Parathyroid adenoma (tissue), 2 donors: ENCODE results near the gene SLC12A7.
A peak's percentile ranks its signal among the peaks of the same experiment; 100 is the strongest.

Experiments used
- H2AFZ ChIP-seq: fragments of 300-600 bp; sonication (generic); one replicate; pipeline ENCODE4 v1.7.0; 2017; ENCODE audit warnings: antibody characterized with exemption, mild to moderate bottlenecking
- H3K27ac ChIP-seq: fragments of 300-600 bp; sonication (generic); one replicate; pipeline ENCODE4 v1.7.0; 2017
- H3K27me3 ChIP-seq: fragments of 300-600 bp; sonication (generic); one replicate; pipeline ENCODE4 v1.7.0; 2017; ENCODE audit warnings: low read length; ENCODE audit not compliant: control insufficient read depth, insufficient read depth
- H3K36me3 ChIP-seq: fragments of 300-600 bp; sonication (generic); one replicate; pipeline ENCODE4 v1.7.0; 2017; ENCODE audit warnings: low read length; ENCODE audit not compliant: control insufficient read depth, insufficient read depth
- H3K4me1 ChIP-seq: fragments of 300-600 bp; sonication (generic); one replicate; pipeline ENCODE4 v1.7.0; 2017; ENCODE audit warnings: control low read depth
- H3K4me2 ChIP-seq: fragments of 300-600 bp; sonication (generic); one replicate; pipeline ENCODE4 v1.7.0; 2017; ENCODE audit warnings: low read length
- H3K4me3 ChIP-seq: fragments of 300-600 bp; sonication (generic); one replicate; pipeline ENCODE4 v1.7.0; 2017; ENCODE audit warnings: low read depth, low read length
- H3K79me2 ChIP-seq: fragments of 300-600 bp; sonication (generic); one replicate; pipeline ENCODE4 v1.7.0; 2017; ENCODE audit warnings: control low read depth
- H3K9ac ChIP-seq: fragments of 300-600 bp; sonication (generic); one replicate; pipeline ENCODE4 v1.7.0; 2017; ENCODE audit warnings: mild to moderate bottlenecking
- H3K9me3 ChIP-seq: fragments of 300-600 bp; sonication (generic); one replicate; pipeline ENCODE4 v1.7.0; 2017; ENCODE audit warnings: low read length; ENCODE audit not compliant: control insufficient read depth
- CTCF ChIP-seq: fragments of 300-600 bp; sonication (generic); IDR thresholded peaks from one replicate; pipeline ENCODE4 v1.7.0; 2017; ENCODE audit warnings: antibody characterized with exemption, mild to moderate bottlenecking
- donor health status: primary hyperparathyroidism.

SLC12A7 gene

DNA sequence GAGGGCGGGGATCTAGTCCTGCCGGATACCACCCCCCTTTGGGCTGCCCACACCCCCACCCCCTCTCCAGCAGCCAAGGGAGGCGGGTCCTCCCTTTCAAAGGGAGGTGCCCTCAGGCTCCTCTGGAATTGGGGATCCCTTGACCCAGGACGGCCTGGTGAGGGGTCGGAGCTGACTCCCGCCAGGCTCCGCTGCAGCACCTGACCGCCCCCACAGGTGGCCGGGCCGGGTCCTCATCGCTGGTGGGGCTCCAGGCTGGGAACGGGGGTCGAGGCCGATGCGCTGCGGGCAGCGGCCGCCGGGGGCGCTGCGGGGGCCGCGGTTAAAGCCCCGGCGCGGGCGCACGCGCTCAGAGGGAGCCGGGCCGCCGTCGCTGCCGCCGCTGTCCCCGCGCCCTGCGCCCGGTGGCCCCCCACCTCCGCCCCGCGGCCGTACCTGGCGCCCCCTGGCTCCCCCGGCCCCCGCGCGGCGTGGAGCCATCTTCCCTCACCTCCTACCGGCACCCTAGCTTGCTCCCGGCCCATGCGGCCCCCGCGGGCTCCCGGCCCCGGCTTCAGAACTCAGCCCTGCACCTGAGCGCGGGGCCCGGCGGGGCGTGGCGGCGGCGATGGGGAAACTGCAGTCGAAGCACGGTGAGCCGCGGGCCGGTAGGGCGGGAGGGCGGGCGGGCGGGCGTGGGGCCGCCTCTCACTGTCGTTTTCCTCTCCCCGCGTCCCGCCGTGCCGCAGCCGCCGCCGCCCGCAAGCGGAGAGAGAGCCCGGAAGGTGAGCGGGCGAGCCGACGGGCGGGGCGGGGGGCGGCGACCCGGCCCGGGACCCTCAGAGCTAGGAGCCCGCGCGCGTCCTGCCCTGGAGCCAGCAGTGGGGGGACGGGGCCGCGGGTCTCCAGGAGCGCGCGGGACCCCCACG, 103.2 kb downstream of the SLC12A7 start, which contains the start of gene NKD2:
NKD2 (plus strand) TSS at position 352 of the 908 bp plus-strand sequence; CDS start at position 608, 256 bp downstream.
- H3K36me3 ChIP-seq: no peaks in the 10 kb centered on the region
- no peak within 1 kb of the TSS for H3K9ac ChIP-seq
- H3K27me3 ChIP-seq: no peaks in the 10 kb centered on the region
- no peaks in the 10 kb centered on the region for H3K9me3 ChIP-seq
- TF ChIP-seq CTCF: peak; percentile 45
- H3K4me1 ChIP-seq: no peaks in the 10 kb centered on the region
- peak within 1 kb of the TSS; percentile 31 for H3K4me3 ChIP-seq
- peak within 1 kb of the TSS; percentile 66 for H3K4me2 ChIP-seq
- H3K79me2 ChIP-seq: no peaks in the 10 kb centered on the region
- H2AFZ ChIP-seq: peak within 1 kb of the TSS; percentile 64
- no peak within 1 kb of the TSS for H3K27ac ChIP-seq

DNA sequence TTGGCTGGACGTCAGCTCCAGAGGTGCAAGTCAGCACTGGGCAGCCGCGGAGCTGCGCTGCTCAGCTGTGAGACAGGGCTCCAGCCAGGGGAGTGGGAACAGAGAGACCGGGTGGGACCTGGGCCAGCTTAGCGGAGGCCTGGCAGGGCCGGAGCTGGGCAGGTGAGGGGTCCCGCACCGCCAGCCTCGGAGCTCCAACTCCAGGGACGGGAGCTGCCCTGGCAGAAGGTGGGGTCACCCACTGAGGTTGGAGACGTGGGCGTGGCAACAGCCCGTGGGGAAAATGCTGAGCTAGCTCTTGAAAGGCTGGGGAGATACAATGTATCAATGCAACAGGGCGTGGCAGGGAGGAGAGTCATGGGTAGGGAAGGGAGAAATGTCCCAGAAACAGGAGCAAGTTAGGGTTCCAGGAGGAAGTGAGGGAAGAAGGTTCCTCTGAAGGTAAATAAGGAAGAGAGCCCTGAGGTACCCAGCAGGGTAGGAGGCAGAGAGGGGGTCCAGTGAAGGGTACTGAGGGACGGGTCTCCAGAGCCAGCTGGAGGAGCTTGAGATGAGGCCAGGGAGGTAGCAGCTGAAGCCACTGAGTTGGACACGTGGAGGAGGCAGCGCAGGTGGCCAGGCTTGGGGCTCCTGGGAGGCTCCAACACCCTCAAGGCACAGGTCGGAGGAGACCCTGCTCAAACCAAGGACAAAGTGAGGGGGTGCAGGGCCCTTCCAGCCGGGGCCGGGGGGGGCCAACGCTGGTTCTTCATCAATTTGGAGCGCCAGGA, 104.0 kb downstream of the SLC12A7 start:
- Histone ChIP-seq H3K9ac (no peak overlapping the region), H3K4me3 (no peak overlapping the region), H3K27me3 (no peaks in the 10 kb centered on the region), H3K4me2 (no peak overlapping the region), H2AFZ (no peak overlapping the region), H3K4me1 (no peaks in the 10 kb centered on the region), H3K9me3 (no peaks in the 10 kb centered on the region), H3K79me2 (no peaks in the 10 kb centered on the region), H3K36me3 (no peaks in the 10 kb centered on the region), H3K27ac (no peak overlapping the region)
- no peak for TF ChIP-seq CTCF

DNA sequence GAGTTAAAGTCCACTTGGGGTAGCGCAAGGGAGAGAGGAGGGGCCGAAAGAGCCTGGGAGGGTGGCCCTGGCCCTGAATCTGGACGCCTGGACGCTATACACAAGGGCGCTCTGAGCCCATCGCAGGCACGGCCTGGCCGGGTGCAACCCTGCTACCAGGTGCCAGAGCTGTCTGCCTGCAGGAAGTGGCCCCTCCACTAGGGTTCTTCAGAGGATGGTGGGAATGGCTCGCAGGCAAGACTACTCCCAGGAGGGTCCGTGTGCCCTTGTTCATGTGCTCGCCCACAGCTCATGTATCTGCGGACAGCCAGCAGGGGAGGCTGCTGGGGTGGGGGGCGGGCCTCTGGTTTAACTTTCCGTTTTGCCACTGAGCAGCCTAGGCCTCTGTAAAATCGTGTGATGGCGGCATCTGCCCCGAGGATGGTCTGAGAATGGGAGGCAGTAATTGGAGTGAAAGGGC, 104.6 kb downstream of the SLC12A7 start:
- no peaks in the 10 kb centered on the region for H3K27me3 ChIP-seq
- no peak for TF ChIP-seq CTCF
- no peak overlapping the region for H3K9ac ChIP-seq
- no peak overlapping the region for H3K4me3 ChIP-seq
- H3K27ac ChIP-seq: no peak overlapping the region
- H3K79me2 ChIP-seq: no peaks in the 10 kb centered on the region
- H3K36me3 ChIP-seq: no peaks in the 10 kb centered on the region
- no peaks in the 10 kb centered on the region for H3K9me3 ChIP-seq
- no peak overlapping the region for H3K4me2 ChIP-seq
- no peaks in the 10 kb centered on the region for H3K4me1 ChIP-seq
- no peak overlapping the region for H2AFZ ChIP-seq

DNA sequence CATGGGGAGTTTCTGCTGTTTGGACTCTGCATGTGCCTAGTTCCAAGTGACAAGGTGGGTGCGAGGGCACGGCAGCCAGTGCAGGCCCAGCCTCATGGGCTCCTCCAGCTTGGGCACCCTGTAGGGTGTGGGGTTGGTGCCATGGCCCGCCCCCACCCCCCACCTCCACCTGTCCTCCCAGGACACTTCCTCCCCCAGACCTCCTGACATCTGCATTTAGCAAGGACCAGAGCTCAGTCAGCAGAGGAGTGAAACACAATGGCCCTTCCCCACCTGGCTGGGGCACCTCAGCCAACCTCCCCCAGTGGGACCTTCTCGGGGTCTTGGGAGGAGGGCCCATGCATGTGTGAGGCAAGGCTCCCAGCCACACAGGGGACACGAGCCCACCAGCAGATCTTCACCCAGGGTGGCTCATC, 105.2 kb downstream of the SLC12A7 start:
- Histone ChIP-seq H3K4me2 (no peak overlapping the region), H3K9ac (no peak overlapping the region), H3K79me2 (no peaks in the 10 kb centered on the region), H3K4me1 (no peaks in the 10 kb centered on the region), H3K9me3 (no peaks in the 10 kb centered on the region), H3K36me3 (no peaks in the 10 kb centered on the region), H3K27me3 (no peaks in the 10 kb centered on the region), H2AFZ (no peak overlapping the region), H3K4me3 (no peak overlapping the region), H3K27ac (no peak overlapping the region)
- no peak for TF ChIP-seq CTCF
